Epithelial cell of prostate (primary cell): ENCODE results near the gene TBL1X.
A peak's percentile ranks its signal among the peaks of the same experiment; 100 is the strongest.

Source experiments
- DNase-seq: peaks from one replicate; pipeline ENCODE4 v3.0.0-alpha.2; 2011; ENCODE audit warnings: low read depth, low spot score
- H3K27ac ChIP-seq: fragments of 450-650 bp; 2 replicates; pipeline ENCODE4 v1.5.1; 2017; ENCODE audit warnings: mild to moderate bottlenecking

Gene TBL1X

DNA sequence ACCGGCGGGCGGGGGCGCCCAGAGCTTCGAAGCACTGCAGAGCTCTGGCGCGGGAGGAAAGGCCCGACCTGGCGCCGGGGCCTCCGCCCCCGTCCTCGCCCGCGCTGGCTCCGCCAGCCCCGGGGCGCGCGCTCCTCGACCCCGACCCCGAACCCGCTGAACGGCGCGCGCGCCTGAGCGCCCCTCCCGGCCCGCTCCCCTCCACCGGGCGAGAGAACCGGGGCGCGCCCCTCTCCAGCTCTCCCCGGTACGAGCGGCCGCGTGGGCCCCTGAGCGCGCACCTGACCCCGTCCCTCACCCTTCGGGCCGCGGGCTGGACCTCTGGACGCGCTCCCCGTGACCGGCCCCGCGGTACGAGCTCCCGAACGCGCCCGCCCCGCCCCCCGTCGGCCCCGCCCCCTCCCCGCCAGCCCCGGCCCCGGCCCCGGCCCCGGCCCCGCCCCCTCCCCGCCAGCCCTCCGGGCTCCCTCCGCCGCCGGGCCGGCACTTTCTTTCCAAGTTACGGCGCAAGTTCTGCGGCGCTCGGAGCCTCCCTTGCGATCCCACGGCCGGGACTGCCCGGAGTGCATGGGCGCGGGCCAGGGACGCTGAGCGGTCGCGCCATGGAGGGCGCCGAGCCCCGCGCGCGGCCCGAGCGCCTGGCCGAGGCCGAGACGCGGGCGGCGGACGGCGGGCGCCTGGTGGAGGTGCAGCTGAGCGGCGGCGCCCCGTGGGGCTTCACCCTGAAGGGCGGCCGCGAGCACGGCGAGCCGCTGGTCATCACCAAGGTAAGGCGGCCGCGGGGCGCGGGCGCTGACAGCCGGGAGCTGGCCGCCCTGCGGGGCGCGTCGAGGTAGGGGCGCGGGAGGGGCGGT, 321.3 kb downstream of the TBL1X start, which contains the start of gene SHROOM2:
TSS of gene SHROOM2 (plus strand) at position 486 of the 854 bp plus-strand sequence. CDS start at position 603, 117 bp downstream.
- peak within 1 kb of the TSS; percentile 11 for H3K27ac ChIP-seq
- no peak for DNase-seq

GRCh38 chrX:9786798-9787635, 322.2 kb downstream of the TBL1X start:
- DNase-seq = no peak

GRCh38 chrX:9788911-9789310, 324.1 kb downstream of the TBL1X start:
- H3K27ac ChIP-seq = no peak overlapping the region
- no peak for DNase-seq

More at GRCh38 chrX:9786798-9787635, 322.2 kb downstream of the TBL1X start:
- H3K27ac ChIP-seq = peak overlapping the region; percentile 11

DNA sequence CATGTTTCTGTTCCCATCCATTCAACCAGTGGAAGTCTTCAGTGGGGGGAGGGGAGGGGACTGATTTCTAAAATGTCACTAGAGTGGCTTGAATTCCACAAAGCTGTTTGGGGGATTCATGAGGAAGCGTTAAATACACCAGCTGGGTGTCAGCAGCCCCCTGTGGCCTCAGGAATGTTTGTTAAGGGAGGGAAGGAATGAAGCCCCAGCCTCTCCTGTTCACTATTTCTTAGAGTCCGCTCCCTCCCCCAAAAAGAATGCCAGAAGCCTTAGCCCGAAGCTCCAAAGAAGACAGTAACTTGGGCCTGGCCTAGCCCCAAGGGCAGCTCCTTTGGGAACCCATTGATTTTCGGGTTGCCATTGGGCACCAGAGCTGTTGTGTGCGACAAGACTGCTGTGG, 324.7 kb downstream of the TBL1X start:
- no peak for DNase-seq
- H3K27ac ChIP-seq = no peak overlapping the region
